ENCODE measurements around the gene SYDE2.

GRCh38 chr1:85195703-85196102, 5.1 kb downstream of the SYDE2 start:
- TF ChIP-seq CTCF (IDR thresholded peaks at IDR 0.05; ENCODE audit: poor library complexity) (no peak), EZH2 (IDR thresholded peaks at IDR 0.05; ENCODE audit: borderline replicate concordance) (no peak)

All from hepatocyte (in vitro differentiated cells).